Stimulated activated CD4-positive, alpha-beta T cell treated with anti-CD3 and anti-CD28 coated beads, Interleukin-1b, Interleukin-23, amount 100 ng/mL, for 4 hours (primary cell): ENCODE results near the gene KCNIP2.
"Not testable (repeated sequence)": the region's sequence is repeated elsewhere in the genome, so short reads cannot be mapped to it uniquely, and the experiment has no call there.

Experiments
- DNase-seq, 2 donors: peaks; one replicate each; pipeline ENCODE4 v3.0.0-alpha.2; 2020; ENCODE audit warnings: low read depth in 2 of 2

KCNIP2 gene

DNA sequence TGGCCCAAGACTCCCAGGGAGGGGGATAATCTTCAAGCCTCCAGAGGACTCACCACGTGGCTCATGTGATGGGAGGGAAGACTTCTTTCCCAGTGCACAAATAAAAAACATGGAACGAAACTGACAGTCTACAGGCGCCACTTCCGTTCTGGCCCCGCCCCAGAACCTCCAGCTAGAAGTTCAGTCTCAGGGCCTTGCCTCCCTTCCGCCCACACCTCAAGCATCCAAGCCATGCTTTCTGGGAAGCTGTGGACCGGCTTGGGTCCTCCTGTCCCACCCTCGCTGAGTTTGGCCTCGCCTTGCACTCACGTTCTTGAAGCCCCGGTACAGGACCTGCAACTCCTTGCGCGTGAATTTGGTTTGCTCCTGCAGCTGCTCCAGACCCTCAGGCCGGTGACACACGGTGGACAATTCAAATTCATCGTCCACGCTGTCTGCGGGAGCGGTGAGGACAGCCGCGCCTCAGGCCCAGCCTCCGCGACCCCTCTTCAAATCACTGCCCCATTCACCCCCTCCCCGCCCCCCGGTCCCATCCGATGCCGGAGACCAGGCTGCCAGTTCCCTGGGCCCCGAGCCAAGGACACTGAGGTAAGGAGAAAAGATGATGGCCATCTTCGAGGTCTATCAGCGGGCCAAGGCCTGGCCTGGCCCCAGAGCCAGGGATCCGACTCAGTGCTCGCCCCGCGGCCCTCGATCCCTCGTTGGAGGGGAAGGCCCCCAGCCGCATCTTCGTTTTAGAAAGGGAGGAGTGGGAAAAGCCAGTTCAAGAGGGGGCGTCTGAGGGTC lies 14.6 kb downstream of the KCNIP2 start:
- DNase-seq: no peak

- no peak for DNase-seq
These were observed 15.5 kb downstream of the KCNIP2 start for GRCh38 chr10:101827919-101828600.

DNA sequence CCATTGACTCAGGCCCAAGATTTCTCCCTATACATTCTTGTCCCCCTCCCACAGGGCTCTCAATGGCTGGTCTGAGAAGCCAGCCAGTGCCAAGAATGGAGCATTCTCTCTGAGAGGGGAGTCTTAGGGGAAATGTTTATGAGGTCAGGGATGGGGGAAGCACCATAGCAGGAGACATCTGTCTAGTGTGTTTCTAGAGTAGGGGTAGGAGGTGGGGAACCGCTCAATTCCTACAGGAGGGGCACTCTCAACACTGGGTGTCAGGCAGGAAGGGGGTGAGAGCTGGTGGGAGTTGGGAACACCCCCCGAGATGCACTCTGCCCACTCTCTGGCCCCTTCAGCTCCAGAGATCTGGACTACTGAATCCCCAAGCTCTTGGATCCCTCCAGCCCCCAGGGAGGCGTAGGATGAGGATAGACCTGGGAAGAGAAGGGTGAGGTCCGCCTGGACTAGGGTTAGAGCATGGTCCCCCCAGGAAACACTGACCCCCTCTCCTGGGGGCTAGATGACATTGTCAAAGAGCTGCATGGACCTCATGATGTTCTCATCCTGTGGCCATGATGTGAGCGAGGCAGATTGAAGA lies 16.7 kb downstream of the KCNIP2 start:
- DNase-seq: no peak

GRCh38 chr10:101824736-101825135 lies 18.9 kb downstream of the KCNIP2 start:
- DNase-seq: no peak

DNA sequence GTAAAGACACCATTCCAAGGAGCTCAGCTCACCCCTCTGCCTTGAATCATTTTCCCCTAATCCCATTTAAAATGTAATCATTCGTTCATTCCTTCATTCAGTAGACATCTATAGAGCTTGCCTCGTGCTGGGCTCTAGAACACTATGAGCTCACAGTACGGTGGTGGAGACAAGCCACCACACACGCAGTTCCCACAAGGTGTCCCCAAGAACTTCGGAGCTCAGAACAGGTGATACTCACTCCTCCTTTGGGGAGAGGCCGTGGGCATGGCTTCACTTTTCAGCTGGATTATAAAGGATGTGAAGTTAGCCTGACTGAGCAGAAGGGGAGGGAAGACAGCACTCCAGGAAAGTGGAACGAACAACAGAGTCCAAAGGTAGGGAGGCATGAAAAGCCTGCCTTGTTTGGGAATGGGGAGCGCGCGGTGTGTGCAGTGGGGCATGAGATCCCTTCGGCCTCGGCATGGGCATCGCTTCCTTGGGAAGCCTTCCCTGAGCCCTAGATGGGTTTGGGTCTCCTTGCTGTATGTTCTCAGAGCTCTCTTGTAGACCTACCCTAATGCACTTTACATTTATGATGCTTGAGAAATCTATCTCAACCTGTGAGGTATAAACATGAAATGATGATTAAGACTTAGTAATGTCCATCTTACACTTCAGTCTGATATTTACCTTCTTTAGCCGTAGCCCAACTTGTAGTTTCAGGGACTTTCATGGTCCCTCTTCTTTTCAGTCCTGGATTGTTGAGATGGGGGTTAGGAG lies 24.5 kb downstream of the KCNIP2 start:
- DNase-seq: no peak

GRCh38 chr10:101818119-101818871 lies 25.3 kb downstream of the KCNIP2 start, which contains the start of gene OGA:
Gene OGA, minus strand, starts transcription at chr10:101818444. Its CDS starts 422 bp downstream, at chr10:101818022.
- DNase-seq: peak; percentile 92 to 94

GRCh38 chr10:101817337-101818118 lies 26.1 kb downstream of the KCNIP2 start:
- DNase-seq: peak in 1 of 2 donors; percentile 14

GRCh38 chr10:101816913-101817336 lies 26.7 kb downstream of the KCNIP2 start:
- no peak for DNase-seq

DNA sequence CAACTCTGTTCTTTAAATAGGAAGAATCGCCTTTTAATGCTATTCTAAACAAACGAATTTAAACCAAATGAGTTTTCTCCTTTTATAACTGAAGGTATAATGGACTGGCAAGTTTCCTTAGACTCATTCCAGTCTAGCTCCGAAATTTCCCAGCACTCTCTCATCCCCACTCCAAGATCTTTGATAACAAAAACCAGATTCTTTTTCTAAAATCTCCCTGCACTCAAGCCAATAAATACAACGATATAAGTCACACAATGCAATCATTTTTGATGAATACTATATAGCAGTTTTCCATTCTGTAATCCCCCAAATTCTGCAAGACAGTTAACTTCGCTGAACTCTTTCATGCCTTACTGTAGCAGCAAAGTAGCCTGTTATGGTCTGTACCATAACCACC lies 27.2 kb downstream of the KCNIP2 start:
- no peak for DNase-seq

GRCh38 chr10:101814466-101815071 lies 29.0 kb downstream of the KCNIP2 start:
- DNase-seq: no peak

GRCh38 chr10:101812606-101813005 lies 31.0 kb downstream of the KCNIP2 start:
- DNase-seq: no peak

DNA sequence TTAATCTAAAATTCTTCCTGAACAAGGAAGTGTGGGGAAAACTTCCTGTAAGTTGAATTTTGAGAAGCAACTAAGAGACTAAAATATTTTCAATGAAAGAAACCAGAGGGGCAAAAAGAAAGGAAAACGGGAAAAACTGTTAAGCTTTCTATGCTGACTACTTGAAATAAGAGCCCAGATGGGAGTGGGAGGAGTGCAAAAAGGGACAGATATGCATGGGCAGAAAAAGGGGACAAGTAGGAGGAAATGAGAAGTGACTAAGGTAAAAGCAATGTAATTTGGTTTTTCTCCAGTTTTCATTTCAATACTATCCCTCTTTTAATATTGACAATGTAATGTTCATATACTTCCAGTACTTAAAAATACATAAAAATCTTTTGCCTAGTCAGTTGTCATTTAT lies 36.4 kb downstream of the KCNIP2 start:
- DNase-seq: no peak

DNA sequence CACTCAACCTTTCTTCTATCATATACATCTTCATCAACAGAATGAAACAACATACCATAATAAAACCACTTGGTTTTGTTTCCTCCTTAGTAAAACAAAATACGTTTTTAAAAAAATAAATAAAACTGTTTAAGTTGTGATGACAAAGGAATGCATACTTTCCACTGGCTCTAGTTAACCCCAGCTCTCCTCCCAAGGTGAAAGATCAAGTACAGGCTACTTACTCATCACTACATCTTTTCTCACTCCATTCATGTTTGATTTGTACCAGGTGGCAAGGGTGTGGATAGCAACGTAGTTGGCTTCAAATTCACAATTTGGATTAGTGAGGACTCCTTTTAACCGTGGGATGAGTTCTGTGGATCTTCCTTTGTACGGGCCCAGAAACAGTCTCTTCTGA lies 40.1 kb downstream of the KCNIP2 start:
- DNase-seq: no peak

DNA sequence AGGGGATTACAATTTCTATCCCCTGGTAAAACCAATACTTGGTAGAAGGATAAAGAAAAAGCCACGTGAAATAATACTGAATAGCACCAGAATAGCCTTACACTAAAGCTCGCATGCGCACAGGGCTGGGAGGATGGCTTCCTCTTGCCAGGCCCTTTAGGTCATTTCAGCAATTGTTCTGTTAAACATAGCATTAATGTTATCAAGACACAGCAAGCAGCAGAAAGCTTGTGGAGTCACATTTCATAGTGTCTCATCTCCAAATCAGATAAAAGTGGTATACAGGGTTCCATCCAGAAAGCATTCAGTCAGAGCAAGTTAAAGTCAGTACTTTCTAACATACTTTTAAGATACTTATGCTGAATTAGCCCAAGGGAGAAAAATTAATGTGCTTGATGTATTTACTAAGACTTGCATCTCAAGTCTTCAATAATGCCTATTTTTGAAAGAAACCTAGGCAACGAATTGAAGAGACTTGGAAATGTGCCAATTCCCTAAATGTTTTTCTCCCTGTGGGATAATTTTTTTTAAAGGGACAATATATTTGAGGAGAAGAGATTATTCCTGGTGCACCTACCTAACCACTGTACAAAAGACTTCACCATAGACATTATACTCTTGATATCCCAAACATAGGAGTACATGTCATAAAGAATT lies 46.1 kb downstream of the KCNIP2 start:
- DNase-seq: no peak

DNA sequence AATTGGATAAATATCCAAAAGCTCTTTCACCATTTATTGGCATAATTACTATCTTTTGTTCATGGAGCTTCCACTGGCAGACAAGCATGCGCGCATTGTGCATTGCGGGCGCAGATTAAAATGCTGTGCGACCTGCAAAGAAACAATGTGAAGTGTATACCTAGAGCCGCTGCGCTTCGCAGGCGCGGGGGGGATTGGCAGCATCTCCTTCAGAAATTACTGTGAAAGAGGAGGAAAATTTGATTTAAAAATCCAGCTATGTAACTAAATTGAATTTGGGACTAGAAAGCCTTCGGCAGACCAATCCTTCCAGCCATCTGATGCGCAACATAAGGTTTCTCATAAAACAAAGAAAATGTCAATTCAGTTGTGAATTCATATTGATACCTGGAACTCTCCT lies 50.1 kb downstream of the KCNIP2 start:
- no peak for DNase-seq

DNA sequence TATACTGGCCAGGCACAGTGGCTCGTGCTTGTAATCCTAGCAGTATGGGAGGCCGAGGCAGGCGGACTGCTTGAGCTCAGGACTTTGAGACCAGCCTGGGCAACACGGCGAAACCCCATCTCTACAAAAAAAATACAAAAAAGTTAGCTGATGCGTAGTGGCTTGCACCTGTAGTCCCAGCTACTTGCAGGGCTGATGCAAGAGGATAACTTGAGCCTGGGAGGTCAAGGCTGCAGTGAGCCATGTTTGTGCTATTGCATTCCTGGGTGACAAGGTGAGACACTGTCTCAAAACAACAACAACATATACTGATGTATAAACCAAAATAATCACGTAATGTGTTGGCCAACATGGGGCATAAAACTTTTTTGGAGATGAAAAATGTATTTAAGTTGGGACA lies 53.9 kb downstream of the KCNIP2 start:
- no peak for DNase-seq

- DNase-seq: not testable (repeated sequence)
These were observed 54.4 kb downstream of the KCNIP2 start for GRCh38 chr10:101789231-101789630.

- DNase-seq: no peak
These were observed 57.8 kb downstream of the KCNIP2 start for GRCh38 chr10:101785801-101786200.

DNA sequence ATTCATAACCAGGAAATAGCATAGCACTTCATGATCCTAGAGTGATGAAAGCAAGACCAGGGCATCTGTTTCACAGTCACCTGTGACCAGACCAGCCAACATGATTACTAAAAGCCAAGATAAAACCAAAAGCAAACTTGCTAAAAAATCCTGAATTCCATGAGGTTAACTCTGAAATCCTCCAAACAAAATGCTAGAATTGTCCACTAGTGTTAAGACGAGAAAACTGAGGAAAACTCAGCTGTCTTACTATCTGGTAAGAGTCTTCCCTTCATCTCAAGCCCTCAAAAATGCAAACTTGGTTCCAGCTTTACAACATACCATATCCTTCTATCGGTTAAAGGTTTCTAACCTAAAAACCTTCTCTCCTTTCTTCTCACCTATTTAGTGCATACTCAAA lies 59.0 kb downstream of the KCNIP2 start:
- no peak for DNase-seq

DNA sequence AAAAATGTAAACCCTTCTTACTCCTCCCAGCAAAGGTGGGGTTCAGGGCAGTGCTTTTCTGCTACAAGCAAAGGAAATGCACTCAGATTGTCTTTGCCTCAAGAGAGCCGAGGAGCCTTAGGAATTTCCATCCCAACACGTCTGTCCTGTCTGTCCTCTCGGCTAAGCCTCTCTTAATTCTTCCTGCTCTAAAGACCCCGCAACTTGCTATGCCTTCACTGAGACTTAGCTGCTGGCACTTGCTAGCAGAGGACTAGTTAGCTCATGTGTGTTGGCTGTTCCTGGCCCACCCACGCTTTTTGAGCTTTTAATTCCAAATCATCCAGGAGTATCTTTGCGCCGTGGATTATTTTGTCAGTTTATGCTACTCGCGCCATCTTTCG lies 59.9 kb downstream of the KCNIP2 start:
- DNase-seq: no peak
